Activated effector memory CD4-positive, alpha-beta T cell treated with Interleukin-2 at 50 U/mL for 16 hours (primary cell): ENCODE measurements around the gene ATP9B.

Experiments used
- DNase-seq: peaks from one replicate; pipeline ENCODE4 v3.0.0-alpha.2; 2020

The ATP9B gene

DNA sequence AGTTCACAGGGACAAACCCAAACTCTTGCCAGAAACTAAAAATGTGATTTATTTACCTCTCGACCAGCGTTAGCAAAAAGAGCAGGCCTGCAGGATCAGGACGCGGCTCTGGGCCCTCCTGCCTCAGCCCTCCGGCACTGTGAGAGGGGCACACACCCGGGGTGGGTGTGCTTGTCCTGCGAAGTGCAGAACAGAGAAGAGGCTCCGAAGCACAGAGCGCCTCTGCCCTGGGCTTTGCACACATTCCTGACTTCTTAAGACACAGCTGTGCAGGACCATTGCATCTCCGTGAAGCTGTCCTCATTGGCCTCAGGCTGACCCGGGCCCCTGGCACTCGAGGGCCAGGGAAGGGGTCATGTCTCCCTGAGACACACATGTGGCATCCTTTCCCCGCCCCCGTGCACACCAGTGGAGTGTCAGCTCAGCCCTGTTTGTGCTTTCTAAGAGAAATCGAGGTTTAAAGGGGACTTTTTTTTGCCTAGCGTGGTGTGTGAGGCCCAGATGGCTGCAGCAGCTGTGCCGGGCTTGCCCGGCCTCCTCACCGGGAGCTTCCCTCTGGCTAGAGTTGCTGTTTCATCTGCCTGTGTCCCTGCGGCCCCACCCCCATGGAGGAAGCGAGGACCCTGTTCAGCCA is 316.6 kb downstream of the ATP9B start:
- DNase-seq, result no peak

DNA sequence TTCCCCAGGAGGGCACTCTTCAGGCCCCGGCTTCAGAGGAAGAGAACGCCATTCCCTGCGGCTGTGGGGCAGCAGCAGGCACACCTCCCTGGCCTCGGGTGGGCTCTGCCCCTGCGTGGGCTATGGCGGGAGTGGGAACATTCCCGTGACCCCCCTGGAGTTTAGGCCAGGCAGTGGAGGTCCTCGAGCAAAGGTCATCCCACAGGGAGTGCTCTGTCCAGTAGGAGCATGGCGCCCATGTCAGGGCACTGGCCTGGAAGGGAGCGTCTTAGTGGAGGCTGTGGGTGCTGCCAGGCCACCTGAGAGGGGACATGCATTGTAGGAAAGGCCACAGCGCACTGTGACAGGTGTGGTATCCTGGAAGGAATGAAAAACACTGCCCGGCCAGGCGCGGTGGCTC is 317.4 kb downstream of the ATP9B start:
- no peak for DNase-seq

DNA sequence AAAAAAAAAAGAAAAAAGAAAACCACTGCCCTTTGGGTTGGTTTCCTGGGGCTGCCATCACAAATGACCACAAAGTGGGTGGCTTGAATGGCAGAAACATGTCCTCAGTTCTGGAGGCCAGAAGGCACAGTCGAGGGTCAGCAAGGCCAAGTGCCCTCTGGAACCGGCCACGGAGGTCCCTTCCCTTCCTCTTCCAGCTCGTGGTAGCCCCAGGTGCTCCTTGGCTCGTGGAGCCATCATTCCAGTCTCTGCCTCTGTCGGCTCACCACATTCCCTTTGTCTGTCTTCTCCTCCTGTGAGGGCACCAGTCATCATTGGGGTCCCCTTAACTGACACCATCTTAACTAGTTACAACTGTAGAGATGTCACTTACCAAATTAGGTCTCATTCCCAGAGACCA is 318.0 kb downstream of the ATP9B start:
- no peak for DNase-seq

DNA sequence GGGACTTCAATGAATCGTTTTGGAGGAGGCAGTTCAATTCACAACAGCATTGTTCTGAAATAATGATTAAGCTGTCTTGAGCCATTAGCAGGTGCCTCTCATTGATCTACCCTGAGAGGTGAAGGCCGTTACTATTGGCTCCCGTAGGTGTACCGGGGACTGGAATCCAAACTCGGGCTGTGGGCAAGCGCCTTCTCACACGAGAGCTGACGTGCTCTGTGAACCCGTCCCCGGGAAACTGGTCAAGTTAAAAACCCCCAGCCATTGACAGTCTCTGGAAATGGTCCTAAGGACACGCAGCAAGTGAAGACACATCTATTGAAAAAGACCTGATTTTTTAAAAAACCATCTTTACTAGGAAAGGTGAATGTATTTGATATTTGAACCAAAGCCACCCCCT is 318.4 kb downstream of the ATP9B start:
- DNase-seq, result no peak

DNA sequence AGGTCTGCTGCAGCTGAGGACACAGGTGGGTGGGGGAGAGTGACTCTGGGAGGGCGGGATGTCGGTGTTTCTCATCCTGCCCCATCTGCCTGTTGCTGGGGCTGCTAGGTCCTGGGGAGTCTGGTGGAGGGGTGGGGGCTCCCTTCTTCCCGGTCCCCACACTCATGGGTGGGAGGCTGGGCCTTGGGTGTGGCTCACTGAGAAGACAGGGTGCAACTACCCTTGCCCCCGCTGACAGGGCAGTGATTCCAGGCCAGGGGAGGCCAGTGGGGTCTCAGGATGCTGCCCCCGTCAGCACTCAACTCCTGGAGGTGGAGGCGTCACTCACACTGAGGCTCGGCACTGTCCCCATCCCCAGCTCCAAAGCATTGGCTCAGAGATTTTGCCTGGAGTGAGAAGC is 318.8 kb downstream of the ATP9B start:
- DNase-seq, result no peak

DNA sequence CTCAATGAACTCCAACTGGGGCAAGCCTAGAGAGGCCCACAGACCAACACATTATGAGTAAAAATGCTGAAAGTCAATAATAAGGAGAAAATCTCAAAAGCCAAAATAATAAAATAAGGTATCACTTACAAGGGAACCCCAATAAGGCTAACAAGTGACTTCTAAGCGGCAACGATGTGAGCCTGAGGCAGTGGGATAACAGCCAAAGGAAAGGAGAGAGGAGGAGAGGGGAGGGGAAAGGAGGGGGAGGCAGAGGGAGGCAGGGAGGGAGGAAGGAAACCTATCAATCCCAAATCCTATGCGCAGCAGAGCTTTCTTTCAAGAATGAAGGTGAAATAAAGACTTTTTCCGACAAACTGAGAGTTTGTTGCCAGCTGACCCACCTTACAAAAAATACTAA is 320.5 kb downstream of the ATP9B start:
- DNase-seq, result no peak

DNA sequence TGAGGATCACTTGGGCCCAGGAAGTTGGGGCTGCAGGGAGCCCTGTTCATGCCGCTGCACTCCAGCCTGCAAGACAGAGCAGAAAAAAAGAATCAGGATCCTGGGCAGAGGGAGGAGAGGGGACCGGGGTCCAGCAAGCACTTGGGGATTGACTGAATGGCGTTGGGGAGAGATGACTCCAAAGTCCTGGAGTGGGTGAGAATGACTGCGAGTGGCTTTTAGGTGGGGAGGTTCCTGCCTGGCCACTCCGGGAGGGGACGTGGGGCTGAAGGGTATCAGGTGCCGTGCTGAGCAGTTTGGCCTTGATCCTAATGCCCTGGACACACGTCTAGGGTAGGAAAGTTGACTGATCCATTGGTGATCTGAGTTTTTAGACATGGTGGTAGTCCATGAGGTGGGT is 323.0 kb downstream of the ATP9B start:
- DNase-seq, result no peak

DNA sequence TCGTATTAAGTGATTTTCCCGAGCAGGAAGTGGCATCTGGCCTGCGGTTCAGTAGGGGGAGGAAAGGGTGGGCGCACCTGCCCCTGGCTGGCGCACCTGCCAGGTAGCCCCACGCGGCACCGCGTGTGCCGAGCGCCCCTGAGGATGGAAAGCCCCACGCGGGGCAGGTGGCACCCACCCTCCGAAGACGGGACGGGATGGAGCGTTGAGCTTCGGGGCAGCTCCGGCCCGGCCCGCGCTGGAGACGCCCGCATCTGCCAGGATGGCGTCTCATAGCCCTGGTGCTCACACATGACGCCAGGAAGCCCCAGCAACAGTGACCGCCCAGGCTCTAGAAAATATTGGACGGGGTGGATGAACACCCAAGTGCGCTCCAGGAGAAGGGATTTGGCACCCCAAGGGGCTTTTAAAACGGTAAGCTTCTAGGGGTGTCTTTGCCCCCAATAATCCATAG is 324.0 kb downstream of the ATP9B start:
- no peak for DNase-seq

DNA sequence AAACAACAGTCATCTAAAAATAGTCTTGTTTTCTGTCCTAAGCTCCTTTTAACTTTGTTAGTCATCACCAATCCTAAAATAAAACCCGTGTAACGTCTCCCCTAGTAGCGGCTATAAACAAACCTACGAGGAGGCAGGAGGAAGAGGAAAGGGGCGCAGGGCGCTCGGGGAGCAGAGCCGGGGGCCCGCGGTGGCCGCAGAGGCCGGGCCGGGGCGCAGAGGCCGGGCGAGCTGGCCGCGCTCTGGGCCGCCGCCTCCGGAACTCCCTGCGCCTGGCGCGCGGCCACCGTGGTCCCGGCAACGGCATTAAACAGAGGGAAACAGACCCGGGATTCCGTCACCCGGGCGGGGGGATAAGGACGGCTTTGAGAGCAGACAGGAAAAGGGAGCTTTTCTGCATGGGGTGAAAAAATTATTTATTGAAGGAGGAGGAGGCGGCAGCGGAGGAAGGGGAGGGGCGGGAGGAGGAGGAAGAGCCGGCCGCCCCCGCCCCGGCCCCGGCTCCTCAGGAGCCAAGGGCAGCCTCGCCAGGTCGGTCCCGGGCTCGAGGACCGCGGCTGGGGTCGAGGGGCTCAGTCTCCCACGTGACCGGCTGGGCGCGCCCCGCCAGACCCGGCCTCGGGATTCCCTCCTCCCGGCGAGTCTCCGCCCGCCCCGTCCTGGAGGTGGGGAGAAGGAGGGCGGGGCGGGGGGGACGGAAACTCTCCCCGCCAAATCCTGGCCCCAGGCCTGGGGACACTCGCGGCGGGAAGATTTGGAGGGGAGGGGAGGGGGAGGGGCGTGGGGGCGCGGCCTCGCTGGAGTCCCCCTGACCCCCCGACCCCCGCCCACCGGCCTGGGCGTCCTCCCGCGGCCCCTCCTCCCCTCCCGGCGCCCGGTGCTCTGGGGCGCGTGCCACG is 324.7 kb downstream of the ATP9B start:
- no peak for DNase-seq

DNA sequence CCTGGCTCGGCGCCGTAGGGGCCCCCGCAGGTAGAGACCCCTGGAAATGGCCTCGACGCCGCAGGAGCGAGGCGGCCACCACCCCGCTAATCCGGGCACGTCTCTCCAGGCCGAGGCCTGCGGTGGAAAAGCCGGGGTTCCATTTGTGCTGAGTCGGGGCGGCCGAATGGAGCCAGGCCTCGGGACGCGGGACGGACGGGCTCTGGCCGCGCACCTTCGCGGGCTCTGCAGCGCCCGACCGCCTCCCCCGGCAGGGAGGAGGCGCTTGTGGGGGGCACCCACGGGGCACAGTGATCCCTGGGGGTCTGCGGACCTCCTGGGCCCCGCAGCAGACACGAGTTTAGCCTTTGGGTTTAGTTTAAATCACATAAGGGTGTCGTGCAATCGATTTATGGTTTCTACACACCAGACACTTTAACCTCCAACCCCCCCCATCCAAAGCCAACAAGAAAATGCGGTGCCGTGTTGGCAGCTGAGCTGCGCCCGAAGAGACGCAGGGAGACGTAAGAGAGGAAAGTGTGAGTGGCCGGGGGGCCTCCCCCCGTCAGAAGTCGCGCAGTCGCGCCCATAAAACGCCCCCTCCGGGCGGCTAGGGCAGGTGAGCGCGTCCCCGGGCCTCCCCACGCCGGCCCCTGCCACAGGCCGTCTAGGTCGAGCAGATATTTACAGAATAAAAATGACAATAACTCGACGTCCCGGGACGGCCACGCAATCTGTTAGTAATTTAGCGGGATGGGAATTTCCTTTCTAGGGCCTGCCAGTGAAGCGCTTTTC is 325.5 kb downstream of the ATP9B start:
- no peak for DNase-seq

DNA sequence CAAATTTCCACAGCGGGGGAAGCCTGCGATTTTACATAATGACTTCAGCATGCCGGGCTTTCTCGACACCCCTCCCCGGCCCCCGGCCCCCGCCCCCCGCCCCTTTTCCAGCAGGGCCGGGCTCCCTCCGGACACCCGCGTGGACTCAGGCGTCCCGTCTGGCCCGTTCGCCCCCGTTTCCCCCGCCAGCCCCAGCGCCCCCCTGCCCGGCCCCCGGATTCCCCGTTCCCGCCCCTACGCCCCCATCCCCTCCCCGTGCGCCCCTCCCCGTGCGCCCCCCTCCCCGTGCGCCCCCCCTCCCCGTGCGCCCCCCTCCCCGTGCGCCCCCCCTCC is 326.1 kb downstream of the ATP9B start:
- no peak for DNase-seq

DNA sequence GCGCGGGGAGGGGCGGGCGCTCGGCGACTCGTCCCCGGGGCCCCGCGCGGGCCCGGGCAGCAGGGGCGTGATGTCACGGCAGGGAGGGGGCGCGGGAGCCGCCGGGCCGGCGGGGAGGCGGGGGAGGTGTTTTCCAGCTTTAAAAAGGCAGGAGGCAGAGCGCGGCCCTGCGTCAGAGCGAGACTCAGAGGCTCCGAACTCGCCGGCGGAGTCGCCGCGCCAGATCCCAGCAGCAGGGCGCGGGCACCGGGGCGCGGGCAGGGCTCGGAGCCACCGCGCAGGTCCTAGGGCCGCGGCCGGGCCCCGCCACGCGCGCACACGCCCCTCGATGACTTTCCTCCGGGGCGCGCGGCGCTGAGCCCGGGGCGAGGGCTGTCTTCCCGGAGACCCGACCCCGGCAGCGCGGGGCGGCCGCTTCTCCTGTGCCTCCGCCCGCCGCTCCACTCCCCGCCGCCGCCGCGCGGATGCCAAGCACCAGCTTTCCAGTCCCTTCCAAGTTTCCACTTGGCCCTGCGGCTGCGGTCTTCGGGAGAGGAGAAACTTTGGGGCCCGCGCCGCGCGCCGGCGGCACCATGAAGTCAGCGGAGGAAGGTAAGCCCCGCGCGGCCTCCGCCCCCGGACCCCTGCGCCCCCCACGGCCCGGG is 326.7 kb downstream of the ATP9B start, which contains the start of gene NFATC1:
Gene NFATC1, plus strand, starts transcription at position 170 of the 644 bp plus-strand sequence. Its CDS starts 295 bp downstream, at position 465.
- no peak for DNase-seq

DNA sequence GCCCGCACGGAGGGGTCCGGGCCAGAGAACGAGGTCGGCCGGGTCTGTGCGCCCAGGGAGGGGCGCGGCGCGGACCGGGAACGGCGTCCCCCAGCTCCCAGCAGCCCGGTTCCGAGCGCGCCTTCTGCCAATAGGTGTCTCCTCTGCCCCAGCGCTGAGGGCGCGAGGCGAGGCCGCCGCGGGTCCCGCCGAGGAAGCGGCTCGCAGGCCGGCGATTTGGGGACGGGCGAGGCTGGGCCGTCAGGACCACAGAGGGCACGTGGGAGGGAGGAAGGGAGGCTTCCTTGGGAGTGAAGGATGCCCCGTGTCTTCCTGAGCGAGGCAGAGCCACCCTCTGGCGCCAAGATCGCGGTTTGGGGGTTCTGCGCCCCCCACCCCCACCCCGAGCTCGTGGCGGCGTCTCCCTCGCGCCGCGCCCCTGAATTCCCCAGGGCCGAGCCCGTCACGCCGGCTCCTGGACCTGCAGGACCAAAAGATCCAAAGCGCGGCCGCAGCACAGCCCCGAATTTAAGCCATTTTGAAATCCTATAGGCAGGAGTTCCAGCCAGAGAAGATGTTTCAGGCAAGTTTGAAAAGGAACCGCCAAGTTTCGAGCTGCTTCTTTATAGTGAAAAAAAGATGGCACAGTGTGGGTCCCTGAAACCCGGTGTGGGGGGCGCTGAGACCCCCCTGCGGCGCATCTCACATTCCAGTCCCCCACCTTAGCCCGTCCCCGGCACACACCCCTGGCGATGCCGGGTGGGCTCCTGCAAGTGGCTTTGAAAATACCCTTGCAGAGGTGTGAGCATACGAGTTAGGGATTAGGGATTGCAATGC is 327.4 kb downstream of the ATP9B start:
- DNase-seq, result no peak

DNA sequence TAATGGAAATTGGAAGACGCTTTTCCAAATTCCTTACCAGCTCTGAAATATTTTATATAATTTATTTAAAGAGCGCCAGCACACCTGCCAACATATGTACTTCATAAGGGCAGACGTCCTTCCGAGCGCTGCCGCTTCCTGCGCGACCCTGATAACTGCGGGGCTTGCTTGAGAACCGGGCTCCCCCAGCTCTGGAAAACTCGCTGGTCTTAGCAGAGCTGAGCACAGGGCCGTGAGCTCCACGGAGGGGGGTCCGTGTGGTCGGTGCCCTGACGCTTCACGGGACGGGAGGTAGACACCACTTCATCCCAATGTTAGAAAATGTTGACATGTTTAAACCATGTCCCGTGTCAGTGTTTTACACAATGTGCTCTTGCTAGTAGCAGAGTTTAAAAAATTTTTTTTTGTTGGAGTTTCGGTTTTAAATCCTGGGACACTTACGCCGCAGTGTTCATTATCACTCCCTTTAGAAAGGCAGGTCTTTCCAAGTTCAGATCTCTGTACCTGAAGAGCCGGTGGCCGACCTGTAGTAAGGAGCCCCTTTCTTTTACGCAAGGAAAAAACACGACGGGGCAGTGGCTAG is 328.1 kb downstream of the ATP9B start:
- DNase-seq, result no peak

DNA sequence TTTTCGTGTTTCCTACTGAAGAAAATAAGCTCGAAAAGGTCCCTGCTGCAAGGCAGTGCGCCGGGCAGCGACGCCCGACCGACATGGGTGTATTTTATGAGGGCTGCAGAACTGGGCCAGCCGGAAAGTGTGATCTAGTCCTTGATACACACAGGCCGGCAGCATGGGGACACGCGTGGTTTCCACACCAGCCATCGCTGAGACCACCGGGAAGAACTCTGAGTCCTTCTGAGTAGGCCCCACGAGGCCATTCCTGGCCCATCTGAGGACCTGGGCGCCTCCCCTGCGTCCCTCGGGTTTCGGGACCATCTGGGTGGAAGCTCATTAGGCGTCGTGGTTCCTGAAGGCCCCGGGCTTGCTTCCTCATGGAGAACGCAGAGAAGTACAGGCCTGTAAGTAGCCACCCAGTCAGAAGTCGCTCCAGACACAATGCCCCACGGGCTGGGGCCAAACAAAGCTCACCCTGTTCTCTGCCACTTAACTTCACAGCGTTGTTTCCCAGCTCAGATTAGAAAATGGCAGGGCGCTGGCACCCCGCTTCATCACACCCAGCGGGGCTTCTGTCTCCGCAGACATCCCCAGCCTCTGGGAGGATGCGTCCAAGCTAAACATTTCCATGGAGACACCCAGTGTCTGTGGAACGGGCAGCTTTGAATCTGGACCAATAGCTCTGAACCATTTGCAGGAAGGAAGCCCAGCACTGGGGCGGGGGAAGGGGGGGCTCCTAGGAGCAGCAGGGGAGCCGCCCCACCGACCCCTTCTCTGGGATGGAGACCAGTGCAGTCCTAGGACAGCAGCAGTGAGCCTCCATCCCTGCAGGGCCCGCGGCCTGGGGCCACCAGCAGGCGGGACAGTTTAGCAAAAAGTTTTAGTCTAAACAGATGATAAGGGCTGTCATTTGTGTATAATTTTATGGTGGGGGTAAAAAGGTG is 328.9 kb downstream of the ATP9B start:
- no peak for DNase-seq

DNA sequence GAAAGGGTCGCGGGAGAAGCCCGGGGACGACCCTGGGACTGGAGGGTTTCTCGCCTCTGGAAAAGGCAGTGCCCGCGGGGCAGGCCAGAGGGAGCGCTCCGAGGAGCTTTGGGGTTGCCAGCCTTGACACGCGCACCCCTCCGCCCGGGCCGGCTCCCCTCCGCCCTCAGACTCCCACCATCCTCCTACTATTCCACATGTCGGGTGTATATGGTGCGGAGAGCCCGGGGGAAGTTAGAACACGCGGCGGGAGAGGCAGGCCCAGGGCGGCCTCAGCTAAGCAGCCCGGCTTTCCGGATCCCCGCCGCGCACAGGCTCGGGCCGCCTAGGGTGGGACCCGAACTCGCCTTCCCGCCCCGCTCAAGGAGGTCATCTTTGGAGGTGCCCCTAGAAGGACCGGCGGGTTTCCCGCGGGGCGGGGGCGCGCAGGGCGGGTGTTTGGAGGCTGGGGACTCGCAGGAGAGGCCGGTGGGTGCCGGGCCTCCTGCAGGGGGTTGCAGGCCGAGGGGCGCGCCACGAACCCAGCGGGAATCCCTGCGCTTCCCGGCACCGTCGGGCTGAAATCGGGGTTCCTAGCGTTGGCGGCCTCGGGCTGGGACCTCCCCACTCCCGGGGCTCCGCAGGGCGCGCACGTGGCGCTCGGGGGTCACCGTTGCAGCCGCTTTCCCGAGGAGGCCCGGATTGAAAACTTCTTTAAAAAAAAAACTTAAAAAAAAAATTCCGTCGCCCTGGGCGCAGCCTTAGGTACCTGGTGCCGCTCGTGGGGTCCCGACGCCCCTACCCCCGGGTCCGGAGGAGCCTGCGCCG is 330.3 kb downstream of the ATP9B start:
- DNase-seq, result no peak

DNA sequence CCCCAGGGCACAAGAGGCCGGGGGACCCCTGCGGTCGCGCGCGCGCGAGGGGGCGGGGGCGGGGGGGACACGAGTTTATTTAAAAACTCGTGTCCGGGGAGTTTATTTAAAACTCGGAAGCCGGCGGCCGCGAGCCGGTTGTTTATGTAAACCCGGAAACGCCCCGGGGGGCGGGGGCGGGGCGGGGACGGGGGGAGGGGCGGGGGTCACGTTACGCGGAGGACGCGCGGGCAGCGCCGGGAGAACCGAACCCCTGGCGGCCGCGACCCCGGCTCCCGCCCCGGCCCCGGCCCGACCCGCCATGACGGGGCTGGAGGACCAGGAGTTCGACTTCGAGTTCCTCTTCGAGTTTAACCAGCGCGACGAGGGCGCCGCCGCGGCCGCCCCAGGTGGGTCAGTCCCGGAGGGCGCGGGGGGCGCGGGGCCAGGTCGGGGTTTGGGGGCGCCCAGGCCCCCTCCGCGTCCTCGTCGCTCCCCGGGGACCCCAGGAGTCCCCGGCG is 330.9 kb downstream of the ATP9B start:
- peak; percentile 65 for DNase-seq

DNA sequence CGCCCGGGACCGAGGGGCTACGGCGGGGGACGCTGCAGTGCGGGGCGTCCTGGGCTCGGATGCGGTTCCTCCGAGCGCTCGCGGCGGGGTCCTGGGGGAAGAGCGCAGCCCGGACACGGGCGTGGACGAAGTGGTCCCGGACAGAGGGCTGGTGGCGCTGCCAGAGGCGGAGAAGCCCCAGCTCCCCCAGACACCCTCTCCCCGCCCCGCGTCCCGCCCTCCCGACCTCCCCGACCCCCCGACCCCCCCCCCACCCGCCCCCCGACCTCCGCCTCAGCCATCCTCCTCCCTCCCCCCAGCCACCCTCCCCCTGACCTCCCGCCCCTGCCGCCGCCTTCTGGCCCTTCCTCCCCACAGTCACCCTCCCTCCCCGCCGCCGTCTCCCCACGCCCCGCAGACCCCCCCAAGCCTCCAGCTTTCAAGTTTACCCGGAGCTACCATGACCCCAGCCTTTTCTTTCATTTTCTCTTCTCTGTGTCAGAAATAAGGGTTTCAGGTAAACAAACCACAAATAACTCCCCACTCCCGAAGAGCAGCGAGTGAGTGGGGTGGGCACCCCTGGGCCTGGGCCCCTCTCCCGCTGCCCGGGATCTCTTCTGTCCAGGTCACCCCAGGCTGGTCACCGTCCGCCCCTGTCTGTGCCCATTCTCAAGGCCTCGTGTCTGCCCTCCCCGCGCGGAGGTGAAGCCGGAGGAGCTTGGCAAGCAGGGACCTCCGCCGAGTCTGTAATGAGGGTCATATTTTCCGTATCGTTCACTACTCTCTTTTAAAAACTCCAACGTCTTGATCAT is 331.6 kb downstream of the ATP9B start:
- no peak for DNase-seq
